ENCODE data around the gene RALGAPA1.
"Not testable (repeated sequence)": the region's sequence is repeated elsewhere in the genome, so short reads cannot be mapped to it uniquely, and the experiment has no call there.

RALGAPA1 gene

GRCh38 chr14:35808638-35809563, at the start of gene RALGAPA1:
Gene RALGAPA1, minus strand, starts transcription at chr14:35809295. Its CDS starts 460 bp downstream, at chr14:35808835.
- peak; percentile 93 for DNase-seq

- no peak for DNase-seq
Observed at GRCh38 chr14:35858521-35859209, 49.6 kb upstream of the RALGAPA1 start.

- DNase-seq: peak; percentile 40
Observed at GRCh38 chr14:35855876-35856481, 46.9 kb upstream of the RALGAPA1 start.

- DNase-seq: no peak
Observed at GRCh38 chr14:35854696-35855270, 45.7 kb upstream of the RALGAPA1 start.

DNA sequence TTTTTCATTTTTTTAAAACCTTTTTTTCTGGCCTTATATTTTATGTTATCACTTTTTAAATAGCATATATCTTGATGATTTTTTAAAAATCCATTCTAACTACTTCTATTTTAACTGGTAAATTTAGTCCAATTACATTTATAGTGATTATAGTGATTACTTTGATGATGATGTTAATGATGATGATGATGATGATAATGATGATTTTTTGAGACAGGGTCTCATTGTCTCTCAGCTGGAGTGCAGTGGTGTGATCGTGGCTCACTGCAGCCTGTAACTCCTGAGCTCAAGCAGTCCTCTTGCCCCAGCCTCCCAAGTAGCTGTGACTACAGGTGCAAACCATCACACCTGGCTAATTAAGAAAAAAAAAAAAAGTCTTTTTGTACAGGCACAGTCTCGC, 44.1 kb upstream of the RALGAPA1 start:
- no peak for DNase-seq

- DNase-seq: no peak
Observed at GRCh38 chr14:35851823-35852222, 42.7 kb upstream of the RALGAPA1 start.

DNA sequence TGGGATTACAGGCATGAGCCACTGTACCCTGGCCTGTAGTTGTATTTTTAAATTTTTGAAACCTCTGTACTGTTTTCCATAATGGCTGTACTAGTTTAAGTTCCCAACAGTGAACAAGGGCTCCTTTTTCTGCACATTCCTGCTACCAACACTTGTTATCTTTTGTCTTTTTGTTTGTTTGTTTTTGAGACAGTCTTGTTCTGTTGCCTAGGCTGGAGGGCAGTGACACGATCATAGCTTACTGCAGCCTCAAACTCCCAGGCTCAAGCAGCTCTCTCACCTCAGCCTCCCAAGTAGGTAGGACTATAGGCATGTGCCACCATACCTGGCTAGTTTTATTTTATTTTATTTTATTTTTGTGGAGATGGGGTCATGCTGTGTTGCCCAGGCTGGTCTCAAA, 40.0 kb upstream of the RALGAPA1 start:
- no peak for DNase-seq

DNA sequence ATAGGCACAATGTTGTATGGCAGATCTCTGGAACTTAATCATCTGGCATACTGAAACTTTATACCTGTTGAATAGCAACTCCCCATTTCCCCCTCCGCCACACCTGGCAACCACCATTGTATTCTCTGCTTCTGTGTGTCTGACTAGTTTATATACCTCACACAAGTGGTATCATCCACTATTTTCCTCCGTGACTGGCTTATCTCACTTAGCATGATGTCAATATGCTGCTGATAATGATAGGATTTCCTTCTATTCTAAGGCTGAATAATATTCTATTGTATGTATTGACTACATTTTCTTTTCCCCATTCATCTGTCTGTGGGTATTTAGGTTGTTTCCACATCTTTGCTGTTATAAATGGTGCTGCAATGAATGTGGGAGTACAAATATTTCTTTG, 38.5 kb upstream of the RALGAPA1 start:
- no peak for DNase-seq

DNA sequence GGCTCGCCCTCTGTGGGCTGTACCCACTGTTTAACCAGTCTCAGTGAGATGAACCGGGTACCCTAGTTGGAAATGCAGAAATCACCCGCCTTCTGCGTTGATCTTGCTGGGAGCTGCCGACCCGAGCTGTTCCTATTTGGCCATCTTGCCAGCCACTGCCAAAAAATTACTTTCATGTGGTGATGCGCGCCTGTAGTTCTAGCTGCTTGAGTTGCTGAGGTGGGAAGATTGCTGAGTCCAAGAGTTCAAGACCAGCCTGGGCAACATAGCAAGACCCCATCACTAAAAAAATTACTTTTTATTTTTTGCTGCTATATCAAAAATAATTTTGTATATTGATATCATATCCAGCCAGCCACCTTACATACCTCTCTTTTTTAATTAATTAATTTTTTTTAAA, 35.4 kb upstream of the RALGAPA1 start:
- no peak for DNase-seq

DNA sequence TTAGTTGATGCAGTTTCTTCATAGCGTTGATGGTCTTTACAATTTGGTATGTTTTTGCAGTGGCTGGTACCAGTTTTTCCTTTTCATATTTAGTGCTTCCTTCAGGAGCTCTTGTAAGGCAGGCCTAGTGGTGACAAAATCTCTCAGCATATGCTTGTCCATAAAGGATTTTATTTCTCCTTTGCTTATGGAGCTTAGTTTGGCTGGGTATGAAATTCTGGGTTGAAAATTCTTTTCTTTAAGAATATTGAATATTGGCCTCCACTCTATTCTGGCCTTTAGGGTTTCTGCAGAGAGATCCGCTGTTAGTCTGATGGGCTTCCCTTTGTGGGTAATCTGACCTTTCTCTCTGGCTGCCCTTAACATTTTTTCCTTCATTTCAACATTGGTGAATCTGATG, 33.1 kb upstream of the RALGAPA1 start:
- DNase-seq: not testable (repeated sequence)

DNA sequence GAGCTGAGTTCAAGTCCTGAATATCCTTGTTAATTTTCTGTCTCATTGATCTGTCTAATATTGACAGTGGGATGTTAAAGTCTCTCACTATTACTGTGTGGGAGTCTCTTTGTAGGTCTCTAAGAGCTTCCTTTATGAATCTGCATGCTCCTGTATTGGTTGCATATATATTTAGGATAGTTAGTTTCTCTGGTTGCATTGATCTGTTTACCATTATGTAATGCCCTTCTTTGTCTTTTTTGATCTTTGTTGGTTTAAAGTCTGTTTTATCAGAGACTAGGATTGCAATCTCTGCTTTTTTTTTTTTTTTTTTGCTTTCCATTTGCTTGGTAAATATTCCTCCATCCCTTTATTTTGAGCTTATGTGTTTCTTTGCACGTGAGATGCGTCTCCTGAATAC, 32.6 kb upstream of the RALGAPA1 start:
- DNase-seq: not testable (repeated sequence)

GRCh38 chr14:35835208-35835982, 26.3 kb upstream of the RALGAPA1 start:
- DNase-seq: no peak

DNA sequence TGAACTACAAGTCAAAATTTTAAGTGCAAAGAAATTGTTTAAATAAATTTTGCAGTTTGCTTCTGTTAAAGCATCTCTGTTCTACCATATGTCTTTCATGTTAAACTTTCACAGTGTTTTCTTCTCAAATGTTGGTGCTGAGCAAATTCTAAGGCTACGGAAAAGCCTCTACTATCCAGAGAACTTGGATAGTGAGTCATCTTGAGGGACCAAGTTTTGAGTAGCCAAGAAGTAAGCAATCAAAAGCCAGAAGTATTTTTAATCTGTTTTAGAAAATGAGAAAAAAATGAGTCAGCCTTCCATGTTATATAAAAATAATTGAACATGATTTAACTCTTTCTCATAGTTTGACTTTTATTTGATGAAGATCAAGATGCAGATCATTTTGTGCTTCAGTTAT, 20.4 kb upstream of the RALGAPA1 start:
- DNase-seq: no peak

- no peak for DNase-seq
Observed at GRCh38 chr14:35827678-35828472, 18.8 kb upstream of the RALGAPA1 start.

DNA sequence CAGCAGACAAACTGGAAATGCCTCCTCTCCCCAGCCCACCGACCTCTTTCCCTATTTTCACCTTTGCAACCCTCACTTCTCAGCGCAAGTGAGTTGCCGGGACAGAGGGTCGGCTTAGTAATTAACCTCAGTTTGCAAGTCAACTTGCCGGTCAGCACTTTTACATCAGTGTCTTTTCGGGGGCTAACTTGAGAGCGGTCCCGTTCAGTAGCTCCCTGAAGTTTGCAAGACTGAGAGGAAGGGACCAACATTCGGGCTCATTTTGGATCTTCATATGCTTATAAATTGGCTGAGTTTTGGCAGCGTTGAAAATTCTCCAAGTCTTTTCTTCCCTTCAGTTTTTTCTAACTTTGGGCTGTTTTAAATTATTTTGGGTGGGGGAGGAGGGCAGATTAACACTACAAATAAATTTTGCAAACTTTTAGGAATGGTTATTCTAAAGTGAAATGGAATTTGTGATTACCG, 17.9 kb upstream of the RALGAPA1 start:
- DNase-seq: no peak

GRCh38 chr14:35826218-35826951, 17.3 kb upstream of the RALGAPA1 start, which contains the start of gene BRMS1L:
Gene BRMS1L, plus strand, starts transcription at chr14:35826338. Its CDS starts 179 bp downstream, at chr14:35826517.
- peak; percentile 98 for DNase-seq

GRCh38 chr14:35825968-35826217, 16.8 kb upstream of the RALGAPA1 start:
- no peak for DNase-seq

DNA sequence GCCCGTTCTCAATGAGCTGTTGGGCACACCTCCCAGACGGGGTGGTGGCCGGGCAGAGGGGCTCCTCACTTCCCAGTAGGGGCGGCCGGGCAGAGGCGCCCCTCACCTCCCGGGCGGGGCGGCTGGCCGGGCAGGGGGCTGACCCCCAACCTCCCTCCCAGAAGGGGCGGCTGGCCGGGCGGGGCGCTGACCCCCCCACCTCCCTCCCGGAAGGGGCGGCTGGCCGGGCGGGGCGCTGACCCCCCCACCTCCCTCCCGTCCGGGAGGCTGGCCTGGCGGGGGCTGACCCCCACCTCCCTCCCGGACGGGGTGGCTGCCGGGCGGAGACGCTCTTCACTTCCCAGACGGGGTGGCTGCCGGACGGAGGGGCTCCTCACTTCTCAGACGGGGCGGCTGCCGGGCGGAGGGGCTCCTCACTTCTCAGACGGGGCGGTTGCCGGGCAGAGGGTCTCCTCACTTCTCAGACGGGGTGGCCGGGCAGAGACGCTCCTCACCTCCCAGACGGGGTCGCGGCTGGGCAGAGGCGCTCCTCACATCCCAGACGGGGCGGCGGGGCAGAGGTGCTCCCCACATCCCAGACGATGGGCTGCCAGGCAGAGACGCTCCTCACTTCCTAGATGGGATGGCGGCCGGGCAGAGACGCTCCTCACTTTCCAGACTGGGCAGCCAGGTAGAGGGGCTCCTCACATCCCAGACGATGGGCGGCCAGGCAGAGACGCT, 15.5 kb upstream of the RALGAPA1 start:
- DNase-seq: not testable (repeated sequence)

DNA sequence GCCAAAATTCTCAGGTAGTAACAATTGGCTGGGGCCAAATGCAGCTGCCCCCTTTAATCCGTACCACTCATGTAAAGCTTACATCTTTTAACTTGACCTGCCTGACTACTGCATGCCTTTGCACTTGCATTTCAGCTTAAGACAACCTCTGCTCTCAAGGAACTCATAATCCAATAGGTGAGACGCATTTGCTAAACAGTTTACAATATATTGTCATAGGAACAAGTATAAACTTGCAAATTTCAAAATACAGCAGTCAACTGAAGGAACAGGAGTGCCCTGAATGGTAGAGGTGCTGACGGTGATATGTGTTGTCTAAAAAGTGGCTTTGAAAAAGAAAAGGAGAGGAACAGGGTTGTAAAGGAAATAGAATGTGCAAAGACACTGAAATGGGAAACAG, 13.4 kb upstream of the RALGAPA1 start:
- DNase-seq: no peak

Data from NCI-H1417 treated with DMSO at 0.1 percent for 48 hours (cell line).